HG03159 (cell line): ENCODE data around the gene PCSK6.

ENCODE experiments used
- ATAC-seq: cut with Tn5 transposase; IDR thresholded peaks from one replicate; pipeline ENCODE4 v1.9.1; 2021; ENCODE audit warnings: mild to moderate bottlenecking, moderate library complexity; ENCODE audit not compliant: unreplicated experiment

PCSK6 gene

DNA sequence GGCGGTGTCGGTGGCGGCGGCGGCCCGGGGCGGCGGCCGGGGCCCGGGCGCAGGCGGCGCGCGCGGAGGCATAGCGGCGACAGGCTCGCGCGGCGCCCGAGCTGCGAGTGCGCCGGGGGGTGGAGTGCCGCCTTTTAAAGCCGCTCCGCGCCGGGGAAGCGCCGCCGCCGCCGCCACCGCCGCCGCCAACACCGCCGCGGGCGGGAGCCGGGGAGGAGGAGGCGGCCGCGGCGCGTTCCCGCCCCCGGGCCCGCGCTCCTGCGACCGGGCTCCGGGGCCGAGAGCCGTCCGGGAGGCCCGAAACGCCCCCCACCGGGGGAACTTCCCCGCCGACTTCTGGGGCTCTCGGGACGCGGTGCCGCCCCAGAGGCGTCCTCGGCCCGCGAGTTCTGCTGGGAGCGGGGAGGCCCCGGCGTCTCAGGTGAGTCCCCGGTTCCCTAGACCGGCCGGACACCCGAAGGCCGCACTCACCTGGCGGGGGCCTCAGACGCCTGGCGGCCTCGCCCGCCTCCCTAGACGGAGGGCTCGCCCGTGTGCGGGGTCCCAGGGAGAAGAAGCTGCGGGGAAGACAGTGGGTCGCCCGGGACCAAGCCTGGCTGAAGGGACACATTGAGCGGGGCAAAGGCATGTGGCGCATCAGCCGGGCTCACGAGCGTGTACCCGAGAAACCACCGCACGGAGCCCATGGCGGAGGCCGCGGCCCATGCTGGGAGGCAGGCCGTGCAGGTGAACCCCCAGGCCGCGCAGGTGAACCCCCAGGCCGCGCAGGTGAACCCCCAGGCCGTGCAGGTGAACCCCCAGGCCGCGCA, at the start of gene PCSK6:
Gene PCSK6 (minus strand): TSS at position 109 of the 809 bp plus-strand sequence. CDS start 37 bp downstream, at position 72.
- ATAC-seq, result no peak

- ATAC-seq, result no peak
These were observed 49.5 kb upstream of the PCSK6 start for GRCh38 chr15:101538996-101539395.

DNA sequence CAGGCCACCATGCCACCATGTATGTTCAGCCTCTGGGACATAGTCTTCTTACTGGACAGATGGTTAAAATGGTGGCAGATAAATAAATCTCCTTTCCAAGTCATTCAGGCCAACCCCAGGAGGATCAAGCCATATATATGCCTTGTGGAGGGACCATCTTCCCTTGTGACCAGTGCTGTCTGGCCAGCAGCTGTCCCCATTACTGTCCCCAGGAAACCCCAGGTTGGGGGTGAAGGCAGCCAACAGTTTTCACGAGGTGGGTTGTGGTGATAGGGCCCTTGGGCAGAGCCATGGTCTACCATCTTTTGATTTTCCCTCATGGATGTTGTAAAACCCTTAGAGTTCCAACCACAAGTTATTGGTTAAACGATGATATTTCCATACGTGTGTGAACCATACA, 48.7 kb upstream of the PCSK6 start:
- ATAC-seq, result no peak

- ATAC-seq, result no peak
These were observed 48.1 kb upstream of the PCSK6 start for GRCh38 chr15:101537483-101538080.

- no peak for ATAC-seq
These were observed 47.4 kb upstream of the PCSK6 start for GRCh38 chr15:101536875-101537405.

DNA sequence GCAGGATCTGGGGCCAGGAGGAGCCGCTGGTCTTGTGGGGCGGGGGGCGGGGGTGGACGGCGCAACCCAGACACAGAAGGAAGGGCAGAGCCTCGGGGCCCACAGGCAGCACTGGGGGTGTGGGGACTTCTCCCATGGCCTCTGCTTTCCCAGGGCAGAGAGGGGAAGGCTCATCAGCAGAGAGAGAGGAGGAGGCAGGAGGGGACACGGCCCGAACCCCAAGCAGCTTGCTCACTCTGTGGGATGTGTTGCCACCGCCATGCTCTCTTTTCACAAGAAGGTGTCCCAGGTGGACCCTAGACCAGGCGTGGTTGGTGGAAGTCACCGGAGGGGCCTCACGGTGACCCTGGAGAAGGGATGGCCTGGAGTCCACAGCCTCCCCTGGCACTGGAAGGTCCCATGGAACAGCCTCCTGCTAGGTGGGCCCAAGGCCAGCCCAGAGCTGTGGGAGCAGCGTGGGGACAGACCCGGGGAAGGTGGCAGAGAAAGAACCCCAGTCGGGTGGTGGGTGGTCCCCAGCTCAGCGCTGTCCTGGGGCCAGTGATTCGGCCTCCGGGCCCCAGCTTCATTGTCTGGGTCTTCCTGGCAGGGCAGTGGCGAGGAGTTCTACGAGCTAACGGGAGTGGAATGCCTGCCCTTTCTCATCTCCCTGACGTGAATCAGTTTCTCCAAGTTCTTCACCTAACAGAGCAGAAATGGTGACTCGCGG, 46.8 kb upstream of the PCSK6 start:
- ATAC-seq, result no peak

- ATAC-seq, result no peak
These were observed 45.8 kb upstream of the PCSK6 start for GRCh38 chr15:101535170-101535902.

GRCh38 chr15:101534376-101534970, 45.0 kb upstream of the PCSK6 start:
- no peak for ATAC-seq

- no peak for ATAC-seq
These were observed 44.0 kb upstream of the PCSK6 start for GRCh38 chr15:101533371-101534140.

GRCh38 chr15:101532865-101533264, 43.4 kb upstream of the PCSK6 start:
- ATAC-seq, result no peak

DNA sequence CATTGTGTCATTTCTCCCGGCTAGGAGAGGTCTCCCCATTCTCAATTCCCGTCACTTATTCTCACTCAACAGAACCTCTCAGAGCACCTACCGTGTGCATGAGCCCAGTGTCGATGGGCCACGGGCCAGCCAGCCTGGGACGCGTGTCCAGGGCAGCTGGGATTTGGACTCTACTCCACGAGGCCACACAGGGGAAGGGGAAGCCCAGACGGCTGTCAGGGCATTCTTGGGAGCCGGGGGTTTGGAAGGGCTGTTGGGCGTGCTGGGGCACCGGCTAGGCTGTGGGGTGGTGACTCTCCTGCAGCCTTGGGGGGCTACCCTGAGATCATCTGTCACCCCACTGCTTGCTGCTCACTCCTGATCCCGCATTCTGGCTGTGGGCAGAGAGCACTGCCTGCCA, 41.7 kb upstream of the PCSK6 start:
- no peak for ATAC-seq

DNA sequence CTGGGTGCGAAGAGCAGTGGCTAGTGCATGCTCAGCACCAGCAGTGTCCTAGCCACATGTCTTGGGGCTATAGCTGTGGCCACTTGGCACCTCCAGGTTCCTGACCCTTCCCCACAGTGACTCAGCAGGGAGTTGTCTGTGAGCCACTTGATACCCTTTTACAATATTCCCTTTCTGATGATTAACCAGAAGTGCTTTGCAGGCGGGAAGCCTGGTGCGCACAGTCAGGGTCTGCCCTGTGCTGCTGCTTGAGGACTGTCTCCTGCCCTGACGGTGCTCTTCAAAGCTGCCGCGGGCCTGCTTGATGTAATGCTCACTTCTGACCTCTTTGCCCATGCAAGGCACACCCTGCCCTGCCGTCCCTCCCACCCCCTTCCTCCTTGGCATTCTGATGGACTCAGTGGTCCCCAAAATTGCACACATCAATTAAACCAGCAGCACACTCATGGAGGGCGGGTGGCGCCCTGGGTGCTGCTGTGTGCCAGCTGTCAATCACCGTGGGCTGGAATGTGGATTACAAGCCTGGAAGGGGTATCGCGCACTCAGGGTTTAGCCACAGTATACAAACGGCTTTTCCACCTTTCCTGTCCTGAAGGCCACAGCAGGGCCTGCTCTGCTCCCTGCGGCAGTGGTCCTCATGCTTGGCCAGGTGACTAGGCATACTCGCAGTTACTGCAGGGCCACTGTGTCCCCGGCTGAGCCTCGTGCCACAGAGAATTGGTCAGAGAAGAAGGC, 40.9 kb upstream of the PCSK6 start:
- no peak for ATAC-seq

GRCh38 chr15:101528917-101529299, 39.4 kb upstream of the PCSK6 start:
- no peak for ATAC-seq

DNA sequence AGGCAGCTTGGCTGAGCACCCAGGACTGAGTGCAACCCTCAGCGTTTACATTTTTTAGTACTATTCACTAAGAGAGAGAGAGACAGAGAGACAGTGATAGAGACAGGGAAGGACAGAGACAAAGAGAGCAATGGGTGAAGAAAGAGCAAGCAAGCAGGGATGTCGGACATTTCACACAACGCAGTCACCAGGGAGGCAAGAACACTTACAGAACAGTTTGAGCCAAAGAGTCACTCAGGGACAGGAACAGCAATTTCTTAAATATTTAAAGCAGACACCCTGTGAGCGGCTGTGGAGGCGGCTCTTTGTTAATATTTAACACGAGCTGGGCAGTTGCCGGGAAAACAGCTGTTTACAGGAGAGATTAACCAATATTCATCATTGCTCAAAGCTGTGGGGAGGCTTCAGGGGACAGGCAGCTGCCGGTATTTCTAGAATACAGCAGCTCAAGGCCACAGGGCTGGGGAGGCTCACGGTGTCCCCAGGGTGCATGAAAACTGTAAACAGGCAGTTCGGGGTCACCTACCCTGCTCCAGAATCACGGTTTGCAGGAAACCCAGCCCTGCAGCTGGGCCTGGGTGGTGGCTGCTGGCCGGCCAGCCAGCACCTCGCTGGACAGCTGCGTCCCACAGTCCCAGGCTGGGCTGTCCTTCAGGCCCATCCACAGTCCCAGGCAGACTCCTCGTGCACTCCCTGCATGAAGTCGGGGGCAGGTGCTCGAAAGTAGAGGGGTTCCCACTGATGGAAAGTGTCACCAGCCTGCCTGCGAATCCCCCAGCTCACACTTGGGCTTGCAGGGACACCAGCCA, 38.8 kb upstream of the PCSK6 start:
- no peak for ATAC-seq

DNA sequence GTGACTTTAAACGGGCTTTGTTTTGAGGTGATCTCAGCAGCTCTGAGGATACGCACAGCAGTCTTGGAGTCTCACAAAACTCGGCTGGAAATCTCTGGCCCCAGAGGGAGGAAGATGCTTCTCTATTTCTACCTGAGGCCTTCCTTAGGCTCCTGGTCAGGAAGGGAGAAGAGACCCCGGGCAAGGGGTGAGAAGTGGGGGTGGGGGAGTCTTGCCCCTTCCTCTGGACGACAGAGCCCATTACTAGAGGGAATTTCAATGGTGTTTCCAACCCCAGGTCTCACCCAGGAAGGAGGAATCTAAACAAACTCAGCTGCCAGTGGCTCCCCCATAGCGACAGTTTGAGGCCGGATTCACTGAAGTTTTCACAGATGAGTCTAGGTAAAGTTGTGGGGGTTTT, 37.4 kb upstream of the PCSK6 start:
- no peak for ATAC-seq

DNA sequence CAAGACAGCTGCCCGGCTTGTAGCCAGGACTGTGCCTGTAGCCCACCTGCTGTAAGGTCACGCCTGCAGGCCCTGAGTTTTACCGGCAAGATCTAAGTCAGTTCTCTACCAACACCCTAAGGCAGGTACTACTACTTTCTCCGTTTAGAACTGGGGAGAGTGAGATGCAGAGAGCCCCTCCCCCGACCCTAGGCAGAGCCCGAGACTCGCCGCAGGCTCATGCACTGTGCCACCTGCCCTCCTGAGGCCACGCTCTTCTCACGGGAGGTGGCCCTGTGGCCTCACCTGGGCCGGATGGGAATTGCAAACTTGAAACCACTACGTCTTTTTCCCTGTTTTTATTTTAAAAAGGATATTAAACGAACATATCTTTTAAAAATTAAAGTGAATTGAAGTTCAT, 36.9 kb upstream of the PCSK6 start:
- no peak for ATAC-seq

DNA sequence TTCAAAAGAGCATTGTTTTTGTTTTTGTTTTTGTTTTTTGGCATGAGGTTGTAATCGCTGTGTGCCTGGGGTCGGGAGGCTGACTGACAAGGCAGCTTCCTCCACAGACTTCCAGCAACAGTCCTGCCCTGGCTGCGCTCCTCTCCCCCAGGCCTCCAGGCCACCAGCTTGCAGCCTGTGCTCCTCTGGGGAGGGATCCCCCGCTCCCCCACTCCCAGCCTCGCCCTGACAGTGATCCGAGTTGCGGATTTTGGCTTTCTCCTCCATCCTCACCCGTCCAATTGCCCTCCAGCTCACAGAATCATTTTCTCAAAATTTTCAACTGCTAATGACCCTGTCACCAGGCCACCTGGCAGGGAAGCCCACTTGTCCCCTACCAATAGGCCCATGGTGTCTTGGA, 36.5 kb upstream of the PCSK6 start:
- ATAC-seq, result no peak

- no peak for ATAC-seq
These were observed 35.7 kb upstream of the PCSK6 start for GRCh38 chr15:101525087-101525669.
